Osteoblast (primary cell): ENCODE results near the gene NDUFV3. TPM values are rescaled to one million over a fixed set of nuclear protein-coding genes. Genes with fewer than 3 reads are reported as not detected.

Source experiments
- DNase-seq: peaks from one replicate; pipeline ENCODE4 v3.0.0; 2011; ENCODE audit warnings: low spot score, mixed read lengths; ENCODE audit not compliant: insufficient read length; ENCODE audit errors: missing footprints
- H2AFZ ChIP-seq: 2 replicates; pipeline ENCODE4 v1.6.0; 2011; ENCODE audit warnings: mild to moderate bottlenecking, low read length
- H3K27ac ChIP-seq: 2 replicates; pipeline ENCODE4 v1.5.1; 2011; ENCODE audit warnings: mild to moderate bottlenecking, low read depth, low read length, moderate library complexity
- H3K27me3 ChIP-seq: 2 replicates; pipeline ENCODE4 v1.6.0; 2012; ENCODE audit warnings: mild to moderate bottlenecking, control low read depth, inconsistent platforms, low read length, moderate library complexity; ENCODE audit not compliant: insufficient read depth
- H3K36me3 ChIP-seq: 2 replicates; pipeline ENCODE4 v1.5.1; 2011; ENCODE audit warnings: mild to moderate bottlenecking, low read length, control low read depth, moderate library complexity; ENCODE audit not compliant: insufficient read depth
- H3K4me1 ChIP-seq: 2 replicates; pipeline ENCODE4 v1.5.1; 2011; ENCODE audit warnings: mild to moderate bottlenecking, low read length, control low read depth, moderate library complexity; ENCODE audit not compliant: insufficient read depth
- H3K4me2 ChIP-seq: 2 replicates; pipeline ENCODE4 v1.6.0; 2011; ENCODE audit warnings: mild to moderate bottlenecking, low read length; ENCODE audit not compliant: insufficient read depth
- H3K4me3 ChIP-seq: fragments of 200-600 bp; sonication (generic); 3 replicates; pipeline ENCODE4 v1.5.1; 2012; ENCODE audit warnings: mild to moderate bottlenecking, low read length, inconsistent platforms; ENCODE audit not compliant: insufficient read depth
- H3K79me2 ChIP-seq: 2 replicates; pipeline ENCODE4 v1.6.0; 2012; ENCODE audit warnings: mild to moderate bottlenecking, low read length, control low read depth, inconsistent platforms; ENCODE audit not compliant: insufficient read depth
- H3K9me3 ChIP-seq: 2 replicates; pipeline ENCODE4 v1.5.1; 2011; ENCODE audit warnings: low read depth, low read length, control low read depth
- H4K20me1 ChIP-seq: 2 replicates; pipeline ENCODE4 v1.6.0; 2012; ENCODE audit warnings: mild to moderate bottlenecking, low read length, control low read depth; ENCODE audit not compliant: insufficient read depth
- small RNA-seq: library from RNA; depleted of rRNA; stranded (forward); fragments of <200 nt; gene quantifications from one replicate; pipeline ENCODE3, GENCODE V24; 2012
- total RNA-seq: library from RNA; depleted of rRNA; stranded (reverse); fragments of >200 nt; gene quantifications from 2 replicates; pipeline ENCODE4 v1.2.3, GENCODE V29; 2012
- TF ChIP-seq, protein P1 (sequence below): IDR thresholded peaks from 2 replicates; pipeline ENCODE4 v1.5.1; 2011; ENCODE audit warnings: mild to moderate bottlenecking, low read depth, low read length, moderate library complexity; ENCODE audit errors: extremely low read depth

The NDUFV3 gene
- total RNA-seq, 1 donor: 66.2 TPM

- Histone ChIP-seq H2AFZ (no peak overlapping the region), H3K9me3 (no peaks in the 10 kb centered on the region), H3K79me2 (no peaks in the 10 kb centered on the region), H3K27me3 (no peaks in the 10 kb centered on the region), H3K4me2 (no peak overlapping the region), H3K36me3 (no peaks in the 10 kb centered on the region), H3K27ac (no peak overlapping the region), H3K4me3 (no peak overlapping the region), H4K20me1 (no peaks in the 10 kb centered on the region), H3K4me1 (no peaks in the 10 kb centered on the region)
- DNase-seq: no peak
- TF ChIP-seq, protein P1, sequence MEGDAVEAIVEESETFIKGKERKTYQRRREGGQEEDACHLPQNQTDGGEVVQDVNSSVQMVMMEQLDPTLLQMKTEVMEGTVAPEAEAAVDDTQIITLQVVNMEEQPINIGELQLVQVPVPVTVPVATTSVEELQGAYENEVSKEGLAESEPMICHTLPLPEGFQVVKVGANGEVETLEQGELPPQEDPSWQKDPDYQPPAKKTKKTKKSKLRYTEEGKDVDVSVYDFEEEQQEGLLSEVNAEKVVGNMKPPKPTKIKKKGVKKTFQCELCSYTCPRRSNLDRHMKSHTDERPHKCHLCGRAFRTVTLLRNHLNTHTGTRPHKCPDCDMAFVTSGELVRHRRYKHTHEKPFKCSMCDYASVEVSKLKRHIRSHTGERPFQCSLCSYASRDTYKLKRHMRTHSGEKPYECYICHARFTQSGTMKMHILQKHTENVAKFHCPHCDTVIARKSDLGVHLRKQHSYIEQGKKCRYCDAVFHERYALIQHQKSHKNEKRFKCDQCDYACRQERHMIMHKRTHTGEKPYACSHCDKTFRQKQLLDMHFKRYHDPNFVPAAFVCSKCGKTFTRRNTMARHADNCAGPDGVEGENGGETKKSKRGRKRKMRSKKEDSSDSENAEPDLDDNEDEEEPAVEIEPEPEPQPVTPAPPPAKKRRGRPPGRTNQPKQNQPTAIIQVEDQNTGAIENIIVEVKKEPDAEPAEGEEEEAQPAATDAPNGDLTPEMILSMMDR: no peak
Measured at GRCh38 chr21:42959728-42960127, 66.6 kb downstream of the NDUFV3 start.

GRCh38 chr21:42962380-42963007 lies 69.4 kb downstream of the NDUFV3 start:
- Histone ChIP-seq H3K4me1 (no peaks in the 10 kb centered on the region), H3K4me3 (no peak overlapping the region), H3K27ac (no peak overlapping the region), H3K36me3 (no peaks in the 10 kb centered on the region), H3K79me2 (no peaks in the 10 kb centered on the region), H3K9me3 (no peaks in the 10 kb centered on the region), H3K27me3 (no peaks in the 10 kb centered on the region), H2AFZ (no peak overlapping the region), H4K20me1 (no peaks in the 10 kb centered on the region), H3K4me2 (no peak overlapping the region)
- TF ChIP-seq, protein P1: no peak
- no peak for DNase-seq

Small RNA genes lying within 50 kb of the gene (small RNA-seq; reads per million reads assigned to genes)
- not detected for gene MIR5692B

Other genes starting within 250 kb of the NDUFV3 start
- 0.36 TPM in 1 of 2 replicates, not detected in the other for gene PDE9A, start 239.7 kb upstream of the NDUFV3 start, total RNA-seq
- 8.0 and 10.1 TPM in 2 replicates for gene WDR4, start 13.8 kb upstream of the NDUFV3 start, total RNA-seq
- gene ERVH48-1, start 32.3 kb downstream of the NDUFV3 start, total RNA-seq: not detected in 2 replicates
- 11.9 and 15.9 TPM in 2 replicates for gene PKNOX1, start 81.3 kb downstream of the NDUFV3 start, total RNA-seq
- gene CBS, start 182.5 kb downstream of the NDUFV3 start, total RNA-seq: 26.1 and 30.6 TPM in 2 replicates
- gene U2AF1, start 214.3 kb downstream of the NDUFV3 start, total RNA-seq: 18.3 and 26.4 TPM in 2 replicates